Measurements from ENCODE around the gene GLCCI1.

- TF ChIP-seq CHD2 (IDR thresholded peaks at IDR 0.05; ENCODE audit: low read length, partially characterized antibody) (no peak), RFX5 (IDR thresholded peaks at IDR 0.05) (no peak), CTCF (IDR thresholded peaks at IDR 0.05) (no peak), CHD4 (IDR thresholded peaks at IDR 0.05; ENCODE audit: borderline replicate concordance) (no peak), CEBPB (IDR thresholded peaks at IDR 0.05) (no peak), EP300 (IDR thresholded peaks at IDR 0.05) (no peak), JUN (IDR thresholded peaks at IDR 0.05) (no peak), ZFP36 (IDR thresholded peaks at IDR 0.05; ENCODE audit: borderline replicate concordance, partially characterized antibody) (no peak), ZNF302 (CRISPR knock-in tag; IDR thresholded peaks at IDR 0.05) (no peak), POLR2AphosphoS2 (conservative IDR thresholded peaks at IDR 0.05; ENCODE audit: low read length) (no peak), REST (IDR thresholded peaks at IDR 0.05) (no peak), RAD21 (conservative IDR thresholded peaks at IDR 0.05 in 1 of 2, IDR thresholded peaks at IDR 0.05 in 1 of 2) (no peak)
These were observed 158.1 kb downstream of the GLCCI1 start for GRCh38 chr7:8126601-8127167.
